H1 (cell line): Measurements from ENCODE around the gene KRTAP12-4.

Experiments
- SIX5 ChIP-seq: IDR thresholded peaks from 2 replicates; pipeline ENCODE4 v1.6.1; 2011; ENCODE audit warnings: mild to moderate bottlenecking, low read depth, low read length
- TCF12 ChIP-seq: IDR thresholded peaks from 2 replicates; pipeline ENCODE4 v1.6.1; 2011; ENCODE audit warnings: low read depth, mild to moderate bottlenecking, low read length
- TF ChIP-seq, protein P1 (sequence below), 3 experiments: IDR thresholded peaks; 1 replicate in 2 of 3; 2 replicates in 1 of 3; pipeline versions ENCODE4 v1.5.1 to v1.6.1; 2011; ENCODE audit warnings: low read length in 3 of 3, mild to moderate bottlenecking in 3 of 3, inconsistent platforms in 2 of 3, low read depth in 1 of 3, moderate library complexity in 1 of 3; ENCODE audit not compliant: insufficient read depth in 1 of 3; ENCODE audit errors: control extremely low read depth in 1 of 3

DNA sequence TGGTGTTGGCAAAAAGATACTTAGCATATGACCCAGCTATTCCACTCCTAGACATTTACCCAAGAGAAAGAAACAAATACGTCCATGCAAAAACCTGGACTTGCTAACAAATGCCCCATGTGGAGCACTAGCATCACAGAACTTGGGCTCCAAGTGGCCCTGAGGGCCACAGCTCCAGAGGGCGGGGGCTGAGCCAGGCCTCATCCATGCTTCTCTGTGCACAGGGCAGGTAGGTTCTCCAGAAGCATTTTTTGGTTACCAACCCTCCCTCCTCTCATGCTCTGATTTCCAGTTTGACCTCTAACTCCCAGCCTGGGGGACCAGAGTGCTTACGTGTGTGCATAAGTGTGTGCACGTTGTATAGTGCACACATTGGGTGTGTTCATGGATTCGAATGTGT, 10.2 kb upstream of the KRTAP12-4 start:
- no peak for TF ChIP-seq SIX5
- no peak for TF ChIP-seq TCF12
- TF ChIP-seq, protein P1, sequence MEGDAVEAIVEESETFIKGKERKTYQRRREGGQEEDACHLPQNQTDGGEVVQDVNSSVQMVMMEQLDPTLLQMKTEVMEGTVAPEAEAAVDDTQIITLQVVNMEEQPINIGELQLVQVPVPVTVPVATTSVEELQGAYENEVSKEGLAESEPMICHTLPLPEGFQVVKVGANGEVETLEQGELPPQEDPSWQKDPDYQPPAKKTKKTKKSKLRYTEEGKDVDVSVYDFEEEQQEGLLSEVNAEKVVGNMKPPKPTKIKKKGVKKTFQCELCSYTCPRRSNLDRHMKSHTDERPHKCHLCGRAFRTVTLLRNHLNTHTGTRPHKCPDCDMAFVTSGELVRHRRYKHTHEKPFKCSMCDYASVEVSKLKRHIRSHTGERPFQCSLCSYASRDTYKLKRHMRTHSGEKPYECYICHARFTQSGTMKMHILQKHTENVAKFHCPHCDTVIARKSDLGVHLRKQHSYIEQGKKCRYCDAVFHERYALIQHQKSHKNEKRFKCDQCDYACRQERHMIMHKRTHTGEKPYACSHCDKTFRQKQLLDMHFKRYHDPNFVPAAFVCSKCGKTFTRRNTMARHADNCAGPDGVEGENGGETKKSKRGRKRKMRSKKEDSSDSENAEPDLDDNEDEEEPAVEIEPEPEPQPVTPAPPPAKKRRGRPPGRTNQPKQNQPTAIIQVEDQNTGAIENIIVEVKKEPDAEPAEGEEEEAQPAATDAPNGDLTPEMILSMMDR (IDR thresholded peaks at IDR 0.05; ENCODE audit: control extremely low read depth in 1 of 3, insufficient read depth in 1 of 3, low read depth in 1 of 3, low read length in 3 of 3), result no peak
